Measurements from ENCODE around the gene ZNF555.

DNA sequence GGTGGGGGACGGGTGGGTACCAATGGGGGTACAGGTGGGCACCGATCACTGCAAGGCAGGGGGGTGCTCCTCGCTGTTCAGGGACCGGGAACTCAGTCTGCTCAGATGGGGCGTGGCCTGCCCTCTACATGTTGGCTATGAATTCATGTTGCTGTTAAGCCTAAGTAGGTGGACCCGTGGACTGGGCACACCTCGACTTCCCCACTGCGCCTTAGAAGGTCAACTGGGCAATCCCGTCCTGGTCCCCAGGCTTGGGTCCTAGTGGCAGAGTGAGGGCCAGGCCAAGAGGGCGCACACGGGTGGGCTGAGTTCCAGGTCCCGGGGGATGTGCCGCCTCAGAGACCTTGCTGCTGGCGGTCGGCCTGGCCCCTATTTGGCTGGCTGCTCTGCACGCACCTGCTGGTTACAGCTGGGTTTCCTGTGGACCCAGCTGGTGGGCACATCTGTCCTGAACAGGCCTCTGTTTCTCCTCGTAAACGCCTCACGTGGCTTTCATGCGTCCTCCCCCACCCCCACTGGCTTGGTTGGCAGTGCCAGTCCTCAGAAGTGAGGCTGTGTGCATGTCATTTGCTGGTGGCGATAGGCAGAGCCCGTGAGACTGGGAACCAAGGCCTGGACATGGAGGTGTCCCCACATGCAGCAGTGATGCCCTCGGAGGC, 35.2 kb upstream of the ZNF555 start:
- no peak for TF ChIP-seq EZH2phosphoT487 (IDR thresholded peaks at IDR 0.05; ENCODE audit: borderline replicate concordance, low read length)
- no peak for TF ChIP-seq CTCF (IDR thresholded peaks at IDR 0.05; ENCODE audit: low read depth, low read length, poor library complexity, severe bottlenecking)
